ENCODE data around the gene LDB2.
"Not testable (repeated sequence)": the region's sequence is repeated elsewhere in the genome, so short reads cannot be mapped to it uniquely, and the experiment has no call there.

LDB2 gene

DNA sequence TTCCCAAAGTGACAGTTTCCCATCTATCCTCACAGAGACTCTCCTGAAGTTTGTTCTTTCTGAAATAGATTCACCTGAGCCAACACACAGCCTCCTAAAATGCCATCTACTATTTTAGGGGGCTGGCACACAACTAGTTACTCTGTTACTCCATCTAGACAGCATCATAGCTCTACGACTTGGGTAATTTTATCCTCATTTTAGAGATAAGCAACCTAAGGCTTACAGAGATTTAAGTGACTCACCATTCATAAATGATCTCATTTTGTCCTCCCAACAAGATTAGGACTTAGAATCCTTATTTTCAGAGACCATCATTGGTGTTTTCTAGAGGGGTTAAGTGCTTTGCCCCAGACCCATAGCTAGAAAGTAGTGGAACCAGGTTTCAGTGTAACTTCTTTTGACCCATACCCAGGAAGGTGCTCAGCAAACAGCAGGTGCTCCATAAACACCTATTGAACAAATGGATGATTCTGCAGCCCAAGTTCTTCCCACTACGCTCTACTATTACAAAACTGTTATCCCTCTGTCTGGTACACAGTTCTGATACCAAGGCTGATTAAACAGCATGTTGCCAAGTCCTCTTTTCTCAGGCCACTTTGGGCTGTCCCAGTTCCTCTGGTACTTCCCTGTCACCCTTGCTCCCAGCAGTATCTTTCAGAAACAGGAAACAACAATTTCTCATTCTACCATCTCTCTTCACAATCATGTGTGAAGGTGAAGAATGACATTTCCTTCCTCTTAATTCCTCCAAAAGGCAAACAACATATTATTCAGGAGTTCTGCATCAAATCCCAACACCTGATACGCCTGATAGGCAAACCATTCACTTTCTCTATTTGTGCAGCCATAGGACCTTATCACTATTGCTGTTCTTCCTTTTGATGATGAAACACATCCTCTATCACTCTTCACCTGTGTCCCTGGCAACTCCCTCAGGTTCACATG is 367.5 kb downstream of the LDB2 start:
- in situ Hi-C loops (cut with MboI; ENCODE audit: low sequenced_read_pairs, unreplicated experiment), result no loop called here
- TF ChIP-seq, protein P1, sequence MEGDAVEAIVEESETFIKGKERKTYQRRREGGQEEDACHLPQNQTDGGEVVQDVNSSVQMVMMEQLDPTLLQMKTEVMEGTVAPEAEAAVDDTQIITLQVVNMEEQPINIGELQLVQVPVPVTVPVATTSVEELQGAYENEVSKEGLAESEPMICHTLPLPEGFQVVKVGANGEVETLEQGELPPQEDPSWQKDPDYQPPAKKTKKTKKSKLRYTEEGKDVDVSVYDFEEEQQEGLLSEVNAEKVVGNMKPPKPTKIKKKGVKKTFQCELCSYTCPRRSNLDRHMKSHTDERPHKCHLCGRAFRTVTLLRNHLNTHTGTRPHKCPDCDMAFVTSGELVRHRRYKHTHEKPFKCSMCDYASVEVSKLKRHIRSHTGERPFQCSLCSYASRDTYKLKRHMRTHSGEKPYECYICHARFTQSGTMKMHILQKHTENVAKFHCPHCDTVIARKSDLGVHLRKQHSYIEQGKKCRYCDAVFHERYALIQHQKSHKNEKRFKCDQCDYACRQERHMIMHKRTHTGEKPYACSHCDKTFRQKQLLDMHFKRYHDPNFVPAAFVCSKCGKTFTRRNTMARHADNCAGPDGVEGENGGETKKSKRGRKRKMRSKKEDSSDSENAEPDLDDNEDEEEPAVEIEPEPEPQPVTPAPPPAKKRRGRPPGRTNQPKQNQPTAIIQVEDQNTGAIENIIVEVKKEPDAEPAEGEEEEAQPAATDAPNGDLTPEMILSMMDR (IDR thresholded peaks at IDR 0.05; ENCODE audit: borderline replicate concordance, control extremely low read depth, extremely low read depth, insufficient read depth, missing control alignments), result no peak
- no peak for DNase-seq (ENCODE audit: low spot score)

DNA sequence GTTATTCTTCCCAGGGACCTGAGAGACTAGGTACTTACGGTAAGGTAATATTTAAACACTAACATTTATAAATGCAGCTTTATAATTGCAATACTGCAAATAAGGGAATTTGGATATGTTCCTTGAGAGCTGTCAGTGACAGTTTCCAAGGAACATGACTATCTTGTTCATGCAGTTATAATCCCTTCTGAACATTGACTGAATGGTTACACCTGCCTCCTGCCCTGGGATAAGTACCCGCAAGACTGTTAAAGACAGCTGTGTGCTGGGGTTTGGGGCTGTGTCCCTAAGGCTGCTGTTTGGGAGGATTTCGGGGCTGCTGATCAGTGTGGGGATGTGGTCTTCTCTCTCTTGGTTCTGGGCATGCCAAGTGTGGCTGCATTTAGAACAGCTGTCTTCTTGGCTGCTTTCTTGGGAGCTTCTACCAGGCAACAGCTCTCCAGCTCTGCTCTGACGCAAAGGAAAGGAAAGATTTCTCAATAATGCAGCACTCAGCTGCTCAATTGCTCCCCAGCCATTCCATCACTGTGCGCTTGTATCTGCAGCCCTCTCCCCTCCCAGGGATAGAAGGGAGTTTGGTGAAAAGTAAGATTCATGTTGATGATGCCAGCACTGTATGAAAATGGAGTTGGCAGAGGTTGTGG is 373.4 kb downstream of the LDB2 start:
- in situ Hi-C loops (cut with MboI; ENCODE audit: low sequenced_read_pairs, unreplicated experiment), result no loop called here
- TF ChIP-seq, protein P1 (IDR thresholded peaks at IDR 0.05; ENCODE audit: borderline replicate concordance, control extremely low read depth, extremely low read depth, insufficient read depth, missing control alignments), result no peak
- no peak for DNase-seq (ENCODE audit: low spot score)

DNA sequence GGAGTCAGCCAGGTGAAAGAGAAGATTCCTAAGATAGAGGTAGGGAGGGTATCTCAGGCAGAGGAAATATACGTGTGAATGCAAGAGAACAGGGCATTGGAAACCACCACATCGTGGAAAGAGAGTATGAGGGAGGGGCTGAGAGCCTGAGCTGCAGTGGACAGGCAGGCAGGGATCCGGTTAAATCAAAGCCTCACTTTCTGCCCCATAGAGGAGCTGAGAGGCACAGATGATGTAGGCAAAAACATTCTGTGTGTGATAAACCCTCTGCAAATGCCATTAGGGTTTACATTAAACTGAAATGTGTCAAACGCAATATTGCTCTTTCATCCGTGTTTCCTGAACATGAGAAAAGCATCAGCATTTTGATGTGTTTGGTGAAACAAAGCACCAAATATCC is 374.0 kb downstream of the LDB2 start:
- DNase-seq (ENCODE audit: low spot score), result no peak
- TF ChIP-seq, protein P1 (IDR thresholded peaks at IDR 0.05; ENCODE audit: borderline replicate concordance, control extremely low read depth, extremely low read depth, insufficient read depth, missing control alignments), result no peak
- in situ Hi-C loops (cut with MboI; ENCODE audit: low sequenced_read_pairs, unreplicated experiment), result no loop called here

DNA sequence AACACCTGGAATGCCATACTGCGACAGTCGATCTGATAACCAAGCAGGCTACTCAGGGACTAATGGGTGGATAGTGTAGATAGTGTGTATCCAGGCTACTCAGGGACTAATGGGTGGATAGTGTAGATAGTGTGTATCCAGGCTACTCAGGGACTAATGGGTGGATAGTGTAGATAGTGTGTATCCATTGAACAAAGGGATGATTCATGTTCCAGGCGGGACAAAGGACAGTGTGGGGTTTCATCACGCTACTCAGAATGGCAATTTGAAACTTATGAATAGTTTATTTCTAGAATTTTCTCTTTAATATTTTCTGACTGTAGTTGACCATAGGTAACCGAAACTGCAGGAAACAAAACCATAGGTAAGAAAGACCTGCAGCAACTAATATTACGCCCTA is 374.9 kb downstream of the LDB2 start:
- in situ Hi-C loops (cut with MboI; ENCODE audit: low sequenced_read_pairs, unreplicated experiment); DNase-seq (ENCODE audit: low spot score): not testable (repeated sequence)

DNA sequence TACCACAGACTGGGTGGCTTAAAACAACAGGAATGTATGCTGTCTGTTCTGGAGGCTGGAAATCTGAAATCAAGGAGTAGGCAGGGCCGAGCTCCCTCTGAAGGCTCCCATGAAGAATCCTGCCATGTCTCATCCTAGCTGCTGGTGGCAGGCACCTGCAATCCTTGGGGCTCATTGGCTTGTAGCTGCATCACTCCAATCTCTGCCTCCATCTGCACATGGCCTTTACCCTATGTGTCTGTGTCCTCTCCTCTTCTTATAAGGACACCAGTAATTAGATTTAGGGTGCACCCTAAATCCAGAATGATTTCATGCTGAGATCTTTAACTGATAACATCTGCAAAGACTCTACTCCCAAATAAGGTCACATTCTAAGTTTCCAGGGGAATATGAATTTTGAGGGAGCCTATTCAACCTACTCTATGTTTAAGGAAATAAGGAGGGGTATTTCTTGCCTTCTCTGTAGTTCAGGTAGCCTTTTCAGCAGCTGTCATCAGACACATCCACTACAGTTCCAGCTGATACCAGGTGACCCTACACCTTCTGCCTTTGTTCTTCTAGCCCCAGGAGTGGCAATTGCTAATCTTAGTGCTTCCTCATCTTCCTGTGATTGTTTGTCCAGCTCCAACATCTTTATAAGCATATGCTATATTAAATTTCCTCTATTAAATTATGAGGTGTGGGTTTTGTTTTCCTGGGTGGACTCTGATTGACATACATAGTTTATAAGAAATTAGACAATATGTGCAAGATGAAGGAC is 377.1 kb downstream of the LDB2 start:
- no peak for DNase-seq (ENCODE audit: low spot score)
- TF ChIP-seq, protein P1 (IDR thresholded peaks at IDR 0.05; ENCODE audit: borderline replicate concordance, control extremely low read depth, extremely low read depth, insufficient read depth, missing control alignments), result no peak
- in situ Hi-C loops (cut with MboI; ENCODE audit: low sequenced_read_pairs, unreplicated experiment), result no loop called here

DNA sequence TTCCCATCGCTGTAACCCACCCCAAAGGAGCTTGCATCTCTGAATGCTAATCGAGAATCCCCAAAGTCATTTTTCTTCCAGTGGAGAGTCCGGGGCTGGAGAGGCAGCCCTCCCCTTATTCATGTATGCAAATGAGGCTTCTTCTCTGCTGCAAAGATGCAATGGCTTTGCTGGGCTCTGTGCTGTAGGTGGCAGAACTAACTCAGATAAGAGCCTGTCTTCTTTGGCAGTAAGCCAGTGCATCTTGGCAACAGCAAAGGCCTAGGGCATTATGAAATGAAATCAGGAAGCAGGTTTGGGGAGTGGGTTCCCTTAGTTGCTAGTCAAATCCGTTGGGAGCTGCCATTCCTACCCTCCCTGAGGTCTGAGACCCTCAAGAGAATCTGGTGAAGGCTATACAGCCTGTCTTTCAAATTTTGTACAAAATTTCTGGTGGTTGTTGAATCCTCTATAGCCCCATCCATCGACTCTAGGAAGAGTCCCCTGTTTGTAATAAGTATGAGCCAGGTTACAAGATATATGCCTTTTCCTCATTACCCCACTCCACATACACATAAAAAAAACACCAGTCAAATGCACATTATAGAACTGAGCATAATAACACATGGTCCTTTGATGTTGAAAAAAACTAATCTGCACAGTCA is 381.5 kb downstream of the LDB2 start:
- TF ChIP-seq, protein P1 (IDR thresholded peaks at IDR 0.05; ENCODE audit: borderline replicate concordance, control extremely low read depth, extremely low read depth, insufficient read depth, missing control alignments), result no peak
- no peak for DNase-seq (ENCODE audit: low spot score)
- in situ Hi-C loops (cut with MboI; ENCODE audit: low sequenced_read_pairs, unreplicated experiment), result no loop called here

Measured in GM13976 (cell line).